Suppressor macrophage treated with lipopolysaccharide for 4 hours (primary cell): ENCODE data around the gene PSMA7.

Experiments
- DNase-seq: peaks from one replicate; pipeline ENCODE4 v3.0.0-alpha.2; 2020

Gene PSMA7

GRCh38 chr20:62170536-62170935 is 27.3 kb upstream of the PSMA7 start:
- no peak for DNase-seq

DNA sequence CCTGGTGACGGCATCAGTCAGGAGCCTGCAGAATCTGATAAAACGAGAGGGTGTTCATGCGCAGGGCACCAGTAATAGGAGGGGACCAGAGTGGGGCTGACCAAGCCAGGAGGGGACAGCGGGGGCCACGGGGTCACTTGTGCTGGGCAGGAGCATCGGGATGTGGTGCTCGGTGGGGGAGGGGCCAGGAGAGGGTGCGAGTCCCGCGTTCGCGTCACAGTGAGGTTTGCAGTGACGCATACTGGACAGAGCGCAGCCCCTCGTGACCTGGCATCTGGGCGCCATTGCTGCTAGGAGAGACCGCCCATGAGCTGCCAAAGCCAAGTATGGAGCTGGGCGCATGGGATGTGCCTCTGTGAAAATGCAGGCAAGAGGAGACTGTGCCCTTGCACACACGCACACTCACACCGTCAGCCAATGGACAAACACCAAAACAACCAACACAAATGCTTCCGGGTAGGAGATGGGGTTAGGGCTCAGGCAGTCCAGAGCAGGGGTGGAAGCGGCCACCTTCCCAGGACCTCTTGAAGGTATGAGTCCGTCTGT is 25.8 kb upstream of the PSMA7 start:
- DNase-seq, result no peak

- DNase-seq, result no peak
These were observed 24.9 kb upstream of the PSMA7 start for GRCh38 chr20:62168061-62168460.

GRCh38 chr20:62167474-62167873 is 24.3 kb upstream of the PSMA7 start:
- no peak for DNase-seq

GRCh38 chr20:62165762-62166399 is 22.7 kb upstream of the PSMA7 start:
- DNase-seq, result no peak

- DNase-seq, result no peak
These were observed 21.9 kb upstream of the PSMA7 start for GRCh38 chr20:62164879-62165761.

DNA sequence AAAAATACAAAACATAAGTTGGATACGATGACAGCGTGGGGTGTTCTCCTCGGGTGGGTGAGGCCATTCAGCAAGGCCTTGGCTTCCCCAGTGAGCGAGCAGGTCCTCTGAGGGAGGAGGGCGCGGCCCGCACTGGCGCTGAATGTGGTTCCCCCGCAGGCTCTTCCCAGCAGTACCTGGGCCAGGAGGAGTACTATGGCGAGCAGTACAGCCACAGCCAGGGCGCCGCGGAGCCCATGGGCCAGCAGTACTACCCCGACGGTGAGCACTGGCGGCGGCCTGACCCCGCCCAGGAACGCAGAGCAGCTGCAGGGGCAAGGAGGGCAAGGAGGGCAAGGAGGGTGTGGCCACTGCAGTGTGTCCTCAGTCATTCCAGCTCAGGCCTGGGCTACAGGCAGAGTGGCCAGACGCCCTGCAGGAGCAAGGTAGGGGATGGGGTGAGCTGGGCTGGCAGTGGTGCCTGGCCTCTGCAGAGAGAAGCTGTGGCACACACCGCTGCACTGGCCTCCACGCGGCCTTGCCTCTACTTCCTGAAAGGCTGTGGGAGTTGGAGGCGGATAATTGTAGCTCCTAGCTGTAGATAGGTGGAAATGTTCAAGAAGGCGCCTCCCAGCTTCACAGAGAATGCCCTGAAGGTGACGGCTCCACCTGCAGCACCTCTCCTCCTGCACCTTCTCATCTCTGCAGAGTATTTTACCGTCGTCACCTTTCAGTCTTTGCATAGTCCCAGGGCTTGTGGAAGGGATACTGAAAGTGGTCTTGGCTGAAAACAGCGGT is 21.0 kb upstream of the PSMA7 start:
- DNase-seq, result no peak

- no peak for DNase-seq
These were observed 20.3 kb upstream of the PSMA7 start for GRCh38 chr20:62163485-62163865.

GRCh38 chr20:62162765-62163484 is 19.7 kb upstream of the PSMA7 start:
- DNase-seq, result no peak

- no peak for DNase-seq
These were observed 18.2 kb upstream of the PSMA7 start for GRCh38 chr20:62161347-62161746.

- DNase-seq, result no peak
These were observed 17.7 kb upstream of the PSMA7 start for GRCh38 chr20:62160876-62161275.

GRCh38 chr20:62160253-62160652 is 17.1 kb upstream of the PSMA7 start:
- no peak for DNase-seq

GRCh38 chr20:62159839-62160238 is 16.6 kb upstream of the PSMA7 start:
- DNase-seq, result no peak

GRCh38 chr20:62159052-62159451 is 15.9 kb upstream of the PSMA7 start:
- no peak for DNase-seq

DNA sequence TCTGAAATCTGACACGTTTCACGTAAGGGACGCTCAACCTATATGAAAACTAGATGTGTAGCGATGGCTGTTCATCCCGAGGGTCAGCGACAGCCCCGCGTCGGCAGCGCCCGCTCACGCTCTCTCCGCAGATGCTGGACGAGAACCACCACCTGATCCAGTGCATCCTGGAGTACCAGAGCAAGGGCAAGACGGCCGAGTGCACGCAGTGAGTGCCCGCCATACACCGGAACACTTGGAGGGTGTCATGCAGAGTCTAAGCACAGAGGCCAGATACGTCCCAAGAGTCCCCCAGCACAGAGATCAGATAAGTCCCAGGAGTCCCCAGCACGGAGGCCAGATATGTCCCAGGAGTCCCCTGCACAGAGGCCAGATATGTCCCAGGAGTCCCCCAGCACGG is 15.3 kb upstream of the PSMA7 start:
- no peak for DNase-seq

DNA sequence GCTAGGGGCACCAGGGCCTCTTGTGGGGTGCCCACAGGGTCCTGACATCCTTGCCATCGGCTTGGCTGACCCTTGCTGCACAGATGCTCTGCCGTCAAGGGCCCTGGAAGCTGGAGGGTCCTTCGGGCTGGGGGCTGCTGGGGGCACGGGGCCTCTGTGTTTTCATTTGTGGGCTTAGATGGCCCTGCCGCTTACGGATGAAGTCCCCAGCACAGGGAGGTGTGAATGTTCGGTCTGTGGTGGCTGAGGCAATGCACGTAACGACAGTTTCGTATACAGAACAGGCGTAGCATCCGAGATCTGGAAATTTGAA is 14.8 kb upstream of the PSMA7 start:
- DNase-seq, result no peak

- DNase-seq, result no peak
These were observed 14.3 kb upstream of the PSMA7 start for GRCh38 chr20:62157387-62158087.

DNA sequence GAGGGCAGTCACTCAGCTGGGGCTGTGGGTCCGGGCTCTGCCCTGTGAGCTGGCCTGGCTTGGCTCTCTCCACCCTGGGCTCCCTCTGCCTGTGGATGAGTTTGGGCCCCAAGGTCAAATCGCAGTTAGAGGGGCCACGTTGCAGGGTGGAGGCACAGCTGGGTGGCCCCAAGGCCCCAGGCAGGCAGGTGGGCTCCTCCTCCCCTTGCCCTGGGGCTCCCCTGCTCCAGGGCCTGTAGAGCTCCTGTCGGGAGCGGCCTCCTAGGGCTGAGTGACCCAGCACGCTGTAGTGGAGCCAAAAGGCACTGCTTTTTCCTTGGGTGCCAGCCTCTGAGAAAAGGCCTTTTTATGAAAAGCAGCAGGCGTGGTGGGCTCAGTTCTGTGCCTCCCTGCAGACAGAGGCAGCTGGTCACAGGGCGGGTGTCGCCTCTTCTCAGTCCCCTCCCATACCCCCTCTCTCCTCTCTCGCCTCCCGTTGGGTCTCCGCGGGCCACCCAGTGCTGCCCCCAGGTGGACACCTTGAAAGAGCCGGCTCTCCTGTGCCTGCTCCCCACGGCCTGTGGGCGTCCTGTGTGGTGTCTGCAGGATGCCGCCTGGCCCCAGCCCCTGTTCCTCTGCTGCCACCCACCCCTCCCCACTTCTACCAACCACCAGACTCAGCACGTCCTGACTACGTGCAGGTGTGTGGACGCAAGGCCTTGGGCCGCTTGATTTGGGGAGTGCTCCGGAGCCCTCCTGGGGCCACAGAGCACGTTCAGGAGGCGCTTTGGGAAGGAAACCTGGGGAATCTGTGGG is 13.6 kb upstream of the PSMA7 start:
- DNase-seq, result peak; percentile 57

DNA sequence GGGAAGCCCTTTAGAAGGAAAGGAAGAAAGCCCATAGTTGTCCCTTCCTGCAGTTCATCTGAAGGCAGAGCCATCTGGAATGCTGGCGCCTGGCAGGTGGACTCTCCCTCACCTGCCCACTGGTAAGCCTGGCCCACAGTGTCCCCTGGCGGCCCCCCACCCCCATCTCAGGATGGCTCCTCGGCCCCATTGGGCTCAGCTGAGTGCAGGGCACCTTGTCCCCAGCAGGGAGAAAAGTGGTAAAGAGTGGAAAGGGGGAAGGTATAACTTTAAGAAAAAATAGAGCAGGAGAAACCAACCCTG is 13.0 kb upstream of the PSMA7 start:
- DNase-seq, result no peak

DNA sequence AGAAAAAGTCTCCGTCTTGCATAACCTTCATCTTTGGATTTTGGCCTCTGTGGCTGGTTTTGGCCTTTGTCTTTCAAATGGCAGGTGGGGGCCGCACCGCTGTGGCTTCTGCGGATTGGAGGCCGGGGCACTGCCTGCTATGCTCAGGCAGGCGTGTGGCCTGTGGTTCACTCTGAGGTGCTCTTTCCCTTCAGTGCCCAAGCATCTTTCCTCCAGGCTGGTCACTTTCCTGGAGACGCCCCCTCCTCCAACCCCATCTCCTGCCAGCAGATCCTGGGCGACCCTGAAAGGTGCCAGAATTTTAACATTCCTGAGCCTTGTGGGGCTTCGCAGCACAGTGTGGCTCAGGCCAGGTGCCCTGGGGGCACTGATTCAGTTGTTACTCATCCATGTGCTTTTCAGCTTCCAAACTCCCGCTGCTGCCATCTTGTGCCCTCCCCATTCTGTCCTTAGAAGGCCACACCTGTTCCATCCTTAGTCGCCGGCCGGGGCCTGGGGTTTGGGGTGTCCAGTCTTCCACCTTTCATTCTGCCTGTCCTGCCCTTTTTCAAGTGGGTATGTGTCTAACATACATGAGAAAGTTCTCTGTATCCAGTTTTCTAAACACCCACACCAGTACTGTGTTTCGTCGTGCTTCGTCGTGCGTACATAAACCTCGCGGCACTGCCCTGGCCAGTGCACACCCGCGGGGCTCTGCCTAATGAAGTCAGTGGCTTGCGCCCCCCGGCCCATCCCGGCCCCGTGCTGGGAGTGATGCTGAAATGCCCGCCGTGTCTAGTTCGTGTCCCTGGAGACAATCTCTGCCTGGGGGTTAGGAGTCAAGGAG is 12.4 kb upstream of the PSMA7 start:
- no peak for DNase-seq
